CD4-positive, CD25-positive, alpha-beta regulatory T cell (primary cell): Measurements from ENCODE around the gene CLDN2. TPM values are rescaled to one million over a fixed set of nuclear protein-coding genes. Genes with fewer than 3 reads are reported as not detected.

ENCODE experiments used
- ATAC-seq, 2 donors: fragments of 150-1000 bp; cut with Tn5 transposase; one replicate each; pipeline ENCODE4 v1.10.0; 2021; ENCODE audit warnings: low read depth in 2 of 2, moderate number of reproducible peaks in 2 of 2, moderate library complexity in 1 of 2
- DNase-seq, 3 donors: peaks; one replicate each; pipeline versions ENCODE4 v3.0.0 to v3.0.0-alpha.2; 2012 to 2022; ENCODE audit warnings: mixed read lengths in 1 of 3
- H3K27ac ChIP-seq: one replicate; pipeline ENCODE4 v1.7.0; 2013; ENCODE audit warnings: mild to moderate bottlenecking, low read length; ENCODE audit not compliant: insufficient read depth, poor library complexity, severe bottlenecking
- H3K27me3 ChIP-seq: one replicate; pipeline ENCODE4 v1.7.0; 2013; ENCODE audit warnings: low read length; ENCODE audit not compliant: control insufficient read depth, insufficient read depth
- H3K36me3 ChIP-seq: one replicate; pipeline ENCODE4 v1.7.0; 2013; ENCODE audit warnings: mild to moderate bottlenecking, low read length, moderate library complexity; ENCODE audit not compliant: control insufficient read depth, insufficient read depth
- H3K4me1 ChIP-seq: 2 replicates; pipeline ENCODE4 v1.7.0; 2013; ENCODE audit warnings: mild to moderate bottlenecking, low read length; ENCODE audit not compliant: insufficient read depth, control insufficient read depth, poor library complexity, severe bottlenecking
- H3K4me3 ChIP-seq: one replicate; pipeline ENCODE4 v1.7.0; 2013; ENCODE audit warnings: low read depth, mild to moderate bottlenecking, low read length, moderate library complexity
- H3K9me3 ChIP-seq, 2 experiments: 1 replicate in 1 of 2; 2 replicates in 1 of 2; pipeline ENCODE4 v1.7.0; 2013; ENCODE audit warnings: low read length in 2 of 2, mild to moderate bottlenecking in 1 of 2, moderate library complexity in 1 of 2; ENCODE audit not compliant: control insufficient read depth in 2 of 2
- H3K27ac Mint-ChIP-seq, 3 donors: one replicate each; pipeline ENCODE4 v1.8.0; 2020 to 2022; ENCODE audit warnings: mild to moderate bottlenecking in 3 of 3, mixed read lengths in 3 of 3, moderate library complexity in 2 of 3
- H3K27me3 Mint-ChIP-seq: one replicate; pipeline ENCODE4 v1.8.0; 2022; ENCODE audit warnings: mild to moderate bottlenecking, mixed read lengths
- H3K36me3 Mint-ChIP-seq: one replicate; pipeline ENCODE4 v1.8.0; 2020; ENCODE audit warnings: mixed read lengths
- H3K4me1 Mint-ChIP-seq, 4 donors: one replicate each; pipeline ENCODE4 v1.8.0; 2020 to 2022; ENCODE audit warnings: mixed read lengths in 4 of 4, mild to moderate bottlenecking in 1 of 4
- H3K4me3 Mint-ChIP-seq, 4 donors: one replicate each; pipeline ENCODE4 v1.8.0; 2020 to 2022; ENCODE audit warnings: mild to moderate bottlenecking in 4 of 4, mixed read lengths in 4 of 4, moderate library complexity in 3 of 4
- H3K9me3 Mint-ChIP-seq, 7 donors: one replicate each; pipeline ENCODE4 v1.8.0; 2020 to 2022; ENCODE audit warnings: mixed read lengths in 7 of 7, mild to moderate bottlenecking in 3 of 7, moderate library complexity in 2 of 7
- polyA plus RNA-seq, 4 donors: library from polyadenylated mRNA; unstranded; fragments of 300-500 nt; fragmentation: Illumina TruSeq; gene quantifications; one replicate each; pipeline ENCODE4 v1.2.3, GENCODE V29; 2021
- total RNA-seq: library from RNA; stranded (reverse); gene quantifications from one replicate; pipeline ENCODE4 v1.2.3, GENCODE V29; 2022

Gene CLDN2
- total and polyA plus RNA-seq, 5 donors from 2014 or later, result not detected

GRCh38 chrX:106897259-106897658 lies 22.9 kb upstream of the CLDN2 start:
- no peaks in the 10 kb centered on the region for H3K36me3 Mint-ChIP-seq
- H3K4me3 Mint-ChIP-seq, result no peak overlapping the region
- Histone ChIP-seq H3K27ac (no peak overlapping the region), H3K27me3 (no peaks in the 10 kb centered on the region), H3K36me3 (no peaks in the 10 kb centered on the region), H3K4me1 (no peaks in the 10 kb centered on the region), H3K9me3 (no peaks in the 10 kb centered on the region), H3K4me3 (no peak overlapping the region)
- H3K4me1 Mint-ChIP-seq, result no peaks in the 10 kb centered on the region
- peak overlapping the region in 1 of 3 donors; percentile 75 for H3K27ac Mint-ChIP-seq
- DNase-seq, result no peak
- H3K27me3 Mint-ChIP-seq, result no peaks in the 10 kb centered on the region
- H3K9me3 Mint-ChIP-seq, result no peaks in the 10 kb centered on the region
- no peak for ATAC-seq

GRCh38 chrX:106898462-106898861 lies 21.7 kb upstream of the CLDN2 start:
- H3K36me3 ChIP-seq, result no peaks in the 10 kb centered on the region
- Mint-ChIP-seq H3K27me3 (no peaks in the 10 kb centered on the region), H3K9me3 (peaks cover 0 to 2% (median 0%) of the 10 kb centered on the region in 7 donors), H3K4me3 (no peak overlapping the region), H3K4me1 (no peaks in the 10 kb centered on the region), H3K27ac (no peak overlapping the region), H3K36me3 (no peaks in the 10 kb centered on the region)
- DNase-seq (peak in 2 of 3 donors; percentile 39 to 60), ATAC-seq (no peak)
- H3K4me3 ChIP-seq, result no peak overlapping the region
- no peaks in the 10 kb centered on the region for H3K4me1 ChIP-seq
- no peaks in the 10 kb centered on the region for H3K27me3 ChIP-seq
- H3K9me3 ChIP-seq, result no peaks in the 10 kb centered on the region
- H3K27ac ChIP-seq, result no peak overlapping the region

GRCh38 chrX:106899276-106899675 lies 20.9 kb upstream of the CLDN2 start:
- H3K27me3 ChIP-seq, result no peaks in the 10 kb centered on the region
- no peaks in the 10 kb centered on the region for H3K4me1 ChIP-seq
- no peak overlapping the region for H3K27ac ChIP-seq
- H3K9me3 Mint-ChIP-seq, result peaks cover 0 to 2% (median 0%) of the 10 kb centered on the region in 7 donors
- no peak overlapping the region for H3K4me3 Mint-ChIP-seq
- H3K4me3 ChIP-seq, result no peak overlapping the region
- DNase-seq (no peak), ATAC-seq (no peak)
- no peaks in the 10 kb centered on the region for H3K4me1 Mint-ChIP-seq
- no peaks in the 10 kb centered on the region for H3K36me3 Mint-ChIP-seq
- no peaks in the 10 kb centered on the region for H3K9me3 ChIP-seq
- H3K27ac Mint-ChIP-seq, result no peak overlapping the region
- H3K27me3 Mint-ChIP-seq, result no peaks in the 10 kb centered on the region
- no peaks in the 10 kb centered on the region for H3K36me3 ChIP-seq

- Histone ChIP-seq H3K36me3 (no peaks in the 10 kb centered on the region), H3K27ac (no peak overlapping the region), H3K9me3 (no peaks in the 10 kb centered on the region), H3K4me3 (no peak overlapping the region), H3K27me3 (no peaks in the 10 kb centered on the region), H3K4me1 (no peaks in the 10 kb centered on the region)
- Mint-ChIP-seq H3K27me3 (no peaks in the 10 kb centered on the region), H3K27ac (no peak overlapping the region), H3K4me1 (no peaks in the 10 kb centered on the region), H3K4me3 (no peak overlapping the region), H3K36me3 (no peaks in the 10 kb centered on the region), H3K9me3 (peaks cover 0 to 2% (median 0%) of the 10 kb centered on the region in 7 donors)
- no peak for DNase-seq
- no peak for ATAC-seq
Observed at GRCh38 chrX:106899841-106900240, 20.4 kb upstream of the CLDN2 start.

GRCh38 chrX:106901341-106901740 lies 18.9 kb upstream of the CLDN2 start:
- Histone ChIP-seq H3K9me3 (no peaks in the 10 kb centered on the region), H3K4me1 (no peaks in the 10 kb centered on the region), H3K27me3 (no peaks in the 10 kb centered on the region), H3K27ac (no peak overlapping the region), H3K36me3 (no peaks in the 10 kb centered on the region), H3K4me3 (no peak overlapping the region)
- Mint-ChIP-seq H3K36me3 (no peaks in the 10 kb centered on the region), H3K4me1 (no peaks in the 10 kb centered on the region), H3K27ac (no peak overlapping the region), H3K9me3 (peaks cover 0 to 2% (median 0%) of the 10 kb centered on the region in 7 donors), H3K27me3 (no peaks in the 10 kb centered on the region), H3K4me3 (no peak overlapping the region)
- DNase-seq (no peak), ATAC-seq (no peak)

- no peak overlapping the region for H3K27ac Mint-ChIP-seq
- no peak for ATAC-seq
- Histone ChIP-seq H3K9me3 (no peaks in the 10 kb centered on the region), H3K4me1 (no peaks in the 10 kb centered on the region), H3K4me3 (no peak overlapping the region), H3K36me3 (no peaks in the 10 kb centered on the region), H3K27ac (no peak overlapping the region), H3K27me3 (no peaks in the 10 kb centered on the region)
- peaks cover 0 to 2% (median 0%) of the 10 kb centered on the region in 7 donors for H3K9me3 Mint-ChIP-seq
- H3K27me3 Mint-ChIP-seq, result no peaks in the 10 kb centered on the region
- no peaks in the 10 kb centered on the region for H3K36me3 Mint-ChIP-seq
- no peaks in the 10 kb centered on the region for H3K4me1 Mint-ChIP-seq
- DNase-seq, result no peak
- no peak overlapping the region for H3K4me3 Mint-ChIP-seq
Observed at GRCh38 chrX:106901781-106902219, 18.4 kb upstream of the CLDN2 start.

- no peaks in the 10 kb centered on the region for H3K4me1 Mint-ChIP-seq
- Histone ChIP-seq H3K9me3 (no peaks in the 10 kb centered on the region), H3K36me3 (no peaks in the 10 kb centered on the region), H3K27me3 (no peaks in the 10 kb centered on the region), H3K4me3 (no peak overlapping the region), H3K27ac (no peak overlapping the region), H3K4me1 (no peaks in the 10 kb centered on the region)
- H3K9me3 Mint-ChIP-seq, result peaks cover 0 to 2% (median 0%) of the 10 kb centered on the region in 7 donors
- DNase-seq, result no peak
- no peak overlapping the region for H3K27ac Mint-ChIP-seq
- H3K36me3 Mint-ChIP-seq, result no peaks in the 10 kb centered on the region
- H3K4me3 Mint-ChIP-seq, result no peak overlapping the region
- no peaks in the 10 kb centered on the region for H3K27me3 Mint-ChIP-seq
- ATAC-seq, result no peak
Observed at GRCh38 chrX:106902684-106903083, 17.5 kb upstream of the CLDN2 start.

GRCh38 chrX:106903291-106903824 lies 16.8 kb upstream of the CLDN2 start, which contains the start of gene RIPPLY1:
TSS of gene RIPPLY1 (minus strand) at chrX:106903341. CDS start at chrX:106903287, 54 bp downstream.
- no peak within 1 kb of the TSS for H3K27ac ChIP-seq
- Mint-ChIP-seq H3K4me3 (no peak within 1 kb of the TSS), H3K27ac (no peak within 1 kb of the TSS), H3K9me3 (peaks cover 0 to 2% (median 0%) of the 10 kb centered on the region in 7 donors), H3K4me1 (no peaks in the 10 kb centered on the region), H3K27me3 (no peaks in the 10 kb centered on the region), H3K36me3 (no peaks in the 10 kb centered on the region)
- H3K9me3 ChIP-seq, result no peaks in the 10 kb centered on the region
- no peaks in the 10 kb centered on the region for H3K4me1 ChIP-seq
- no peak for DNase-seq
- ATAC-seq, result no peak
- H3K27me3 ChIP-seq, result no peaks in the 10 kb centered on the region
- H3K4me3 ChIP-seq, result no peak within 1 kb of the TSS
- no peaks in the 10 kb centered on the region for H3K36me3 ChIP-seq
